Stimulated activated CD4-positive, alpha-beta T cell treated with anti-CD3 and anti-CD28 coated beads, Interleukin-4, amount 100 ng/mL, for 24 hours (primary cell): ENCODE measurements around the gene TEC.
"Not testable (repeated sequence)": the region's sequence is repeated elsewhere in the genome, so short reads cannot be mapped to it uniquely, and the experiment has no call there.

Experiments used
- DNase-seq: peaks from one replicate; pipeline ENCODE4 v3.0.0-alpha.2; 2020

TEC gene

DNA sequence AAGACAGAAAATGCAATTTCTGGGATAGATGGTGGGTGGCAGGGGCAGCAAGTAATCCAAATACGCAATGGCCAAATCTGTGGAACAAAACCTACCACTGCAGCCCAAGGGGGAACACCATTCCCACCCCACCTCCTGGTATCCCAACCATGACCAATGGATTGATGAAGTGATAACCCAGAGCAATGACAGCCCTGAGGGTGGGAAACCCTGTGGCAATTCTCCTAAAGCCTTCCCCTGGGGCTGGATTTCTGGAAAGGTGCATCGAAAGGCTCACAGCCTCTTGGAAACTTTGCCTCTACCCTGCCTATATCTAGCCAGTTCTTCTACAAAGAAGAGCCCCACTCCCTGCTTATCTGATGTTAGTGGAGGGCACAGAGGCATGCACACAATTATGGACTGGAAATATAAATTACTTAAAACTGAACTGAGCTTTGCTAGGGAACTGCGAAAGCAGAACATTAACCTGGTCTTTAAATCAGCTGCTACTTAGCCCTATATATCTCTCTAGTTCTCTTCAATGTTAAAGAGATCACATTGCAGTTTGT, 75.6 kb downstream of the TEC start:
- DNase-seq = no peak

DNA sequence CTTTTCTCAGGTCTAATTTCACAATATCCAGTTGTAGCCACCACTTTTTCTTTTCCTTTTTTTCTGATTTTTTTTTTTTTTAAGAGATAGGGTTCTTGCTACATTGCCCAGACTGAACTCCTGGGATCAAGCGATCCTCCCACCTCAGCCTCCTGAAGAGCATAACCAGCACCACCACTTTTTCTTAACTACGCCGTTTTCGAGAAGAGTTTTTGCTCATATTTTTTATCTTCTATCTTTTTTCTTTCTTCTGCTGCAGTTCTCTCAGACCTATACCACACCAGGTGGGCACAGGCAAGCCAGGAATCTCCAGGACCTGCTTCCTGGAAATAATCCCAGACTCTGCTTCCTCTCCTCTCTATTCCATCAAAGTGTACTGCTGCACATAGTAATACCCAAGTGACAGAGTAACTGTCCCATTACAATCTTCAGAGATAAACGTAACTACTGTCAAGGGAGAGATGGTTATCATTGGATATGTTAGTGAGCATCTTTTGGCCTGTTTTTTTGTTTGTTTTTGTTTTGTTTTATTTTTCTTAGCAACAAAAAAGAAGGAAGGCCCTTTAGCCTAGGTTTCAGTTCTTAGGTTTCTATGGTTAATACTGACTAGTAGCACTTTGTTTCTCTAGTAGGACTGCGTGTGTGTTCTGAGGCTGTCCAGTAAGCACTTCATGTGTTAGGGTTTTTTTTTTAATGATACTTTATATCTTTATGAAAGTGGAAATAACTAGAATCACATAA, 76.4 kb downstream of the TEC start:
- no peak for DNase-seq

DNA sequence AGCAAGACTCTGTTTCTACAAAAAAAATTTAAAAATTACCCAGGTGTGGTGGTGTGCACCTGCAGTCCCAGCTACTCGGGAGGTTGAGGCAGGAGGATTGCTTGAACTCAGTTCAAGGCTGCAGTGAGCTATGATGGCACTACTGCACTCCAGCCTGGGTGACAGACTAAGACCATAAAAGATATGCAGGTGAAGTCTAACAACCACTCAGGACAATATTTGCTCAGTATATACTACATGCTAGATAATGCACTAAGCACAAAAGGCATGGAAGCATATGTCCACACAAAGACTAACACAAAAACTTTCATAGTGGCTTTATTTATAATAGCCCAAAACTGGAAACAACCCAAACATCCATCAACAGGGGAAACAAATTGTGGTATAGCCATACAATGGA, 77.9 kb downstream of the TEC start:
- DNase-seq = no peak

DNA sequence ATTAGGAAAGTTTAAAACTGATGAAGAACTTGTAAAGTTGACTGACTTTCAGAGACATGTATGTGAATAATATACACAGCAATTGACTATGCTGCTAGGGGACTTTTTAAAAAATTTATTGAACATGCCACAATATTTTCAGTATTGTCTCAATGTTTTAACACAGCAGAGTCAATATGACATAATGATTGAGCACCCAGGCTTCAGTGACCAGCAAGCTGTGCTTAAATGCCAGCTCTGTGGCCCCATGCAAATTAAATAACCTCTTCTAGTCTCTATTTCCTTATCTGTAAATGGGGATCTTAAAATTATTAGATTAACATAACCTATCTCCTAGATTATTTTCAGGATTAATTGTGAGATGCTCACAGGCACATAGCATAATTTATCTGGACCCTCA, 78.8 kb downstream of the TEC start:
- no peak for DNase-seq

DNA sequence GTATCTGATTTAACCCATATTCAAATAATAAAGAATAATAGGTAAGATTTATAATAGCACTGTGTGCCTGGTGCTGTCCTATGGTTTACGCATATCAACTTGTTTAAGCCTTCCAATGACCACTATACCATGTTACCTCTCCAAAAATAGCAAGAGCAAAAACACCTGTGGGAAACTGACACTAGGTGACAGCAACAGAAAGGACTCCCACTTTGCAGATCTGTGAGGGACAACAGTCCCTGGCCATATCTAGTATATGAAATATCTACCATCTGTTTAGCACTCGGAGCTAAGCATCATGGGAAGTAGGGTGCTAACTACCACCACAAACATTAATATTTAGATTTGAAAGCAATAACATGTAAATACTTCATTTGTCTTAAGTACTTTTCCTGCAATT, 79.9 kb downstream of the TEC start:
- DNase-seq = no peak

DNA sequence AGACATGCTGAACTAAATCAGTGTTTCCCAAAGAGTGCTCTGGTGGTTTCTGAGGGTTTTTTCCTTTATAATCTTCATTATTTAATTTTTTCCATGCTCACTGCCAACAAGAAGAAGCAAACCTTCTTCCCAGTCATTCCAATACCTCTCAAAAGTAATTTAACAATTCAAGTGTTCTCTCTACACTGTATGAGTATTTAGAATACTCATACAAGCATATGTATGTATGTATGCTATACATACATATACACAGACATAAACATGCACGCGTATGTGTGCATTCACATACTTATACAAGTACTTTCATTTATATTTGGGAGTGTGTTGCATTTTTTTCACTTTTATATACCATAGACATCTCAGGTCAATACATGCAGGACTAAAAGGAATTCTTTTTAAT, 81.2 kb downstream of the TEC start:
- no peak for DNase-seq

DNA sequence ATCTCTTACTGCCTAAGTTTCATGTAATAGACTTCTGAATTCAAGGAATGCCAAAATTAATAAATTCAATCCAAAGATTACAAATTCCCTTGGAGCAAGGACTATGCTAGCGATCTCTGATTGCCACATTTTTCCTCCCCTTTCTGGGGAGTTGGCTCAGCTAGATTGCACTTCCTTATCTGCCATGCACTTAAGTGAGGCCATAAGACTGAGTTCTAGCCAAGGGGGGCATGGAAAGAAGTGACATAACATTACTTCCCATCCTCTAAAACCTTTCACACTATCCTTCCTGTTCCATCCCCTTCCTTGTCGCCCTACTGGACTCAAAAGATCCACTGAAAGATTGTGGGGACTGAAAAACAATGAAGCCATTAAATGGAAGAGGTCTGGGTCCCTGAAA, 81.8 kb downstream of the TEC start:
- no peak for DNase-seq

DNA sequence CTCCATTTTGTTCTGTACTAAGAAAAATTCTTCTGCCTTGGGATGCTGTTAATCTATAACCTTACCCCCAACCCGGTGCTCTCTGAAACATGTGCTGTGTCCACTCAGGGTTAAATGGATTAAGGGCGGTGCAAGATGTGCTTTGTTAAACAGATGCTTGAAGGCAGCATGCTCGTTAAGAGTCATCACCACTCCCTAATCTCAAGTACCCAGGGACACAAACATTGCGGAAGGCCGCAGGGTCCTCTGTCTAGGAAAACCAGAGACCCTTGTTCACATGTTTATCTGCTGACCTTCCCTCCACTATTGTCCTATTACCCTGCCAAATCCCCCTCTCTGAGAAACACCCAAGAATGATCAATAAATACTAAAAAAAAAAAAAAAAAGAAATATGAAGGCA, 82.6 kb downstream of the TEC start:
- not testable (repeated sequence) for DNase-seq

DNA sequence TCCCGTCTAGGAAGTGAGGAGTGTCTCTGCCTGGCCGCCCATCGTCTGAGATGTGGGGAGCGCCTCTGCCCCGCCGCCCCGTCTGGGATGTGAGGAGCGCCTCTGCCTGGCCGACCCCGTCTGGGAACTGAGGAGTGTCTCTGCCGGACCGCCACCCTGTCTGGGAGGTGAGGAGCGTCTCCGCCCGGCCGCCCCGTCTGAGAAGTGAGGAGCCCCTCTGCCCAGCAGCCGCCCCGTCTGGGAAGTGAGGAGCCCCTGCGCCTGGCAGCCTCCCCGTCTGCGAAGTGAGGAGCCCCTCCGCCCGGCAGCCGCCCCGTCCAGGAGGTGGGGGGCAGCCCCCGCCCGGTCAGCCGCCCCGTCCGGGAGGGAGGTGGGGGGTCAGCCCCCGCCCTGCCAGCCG, 83.2 kb downstream of the TEC start:
- DNase-seq = not testable (repeated sequence)

DNA sequence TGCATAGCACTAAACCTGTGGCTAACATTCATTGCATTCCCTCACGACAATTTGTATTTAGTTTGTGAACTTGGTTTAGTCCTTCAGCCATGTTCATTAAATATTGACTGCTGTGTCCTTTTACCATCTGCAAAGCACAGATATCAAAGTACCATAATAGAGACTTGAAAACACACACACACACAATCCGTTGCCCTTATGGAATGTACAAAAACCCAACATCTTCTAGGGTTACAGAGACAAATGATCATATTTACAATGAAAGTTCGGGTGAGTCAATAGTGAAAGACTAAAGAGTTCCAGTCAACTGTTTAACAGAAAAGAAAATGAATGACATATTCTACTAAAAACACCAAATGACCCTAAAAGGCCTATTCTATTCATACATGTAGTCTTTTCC, 84.8 kb downstream of the TEC start:
- DNase-seq = no peak

DNA sequence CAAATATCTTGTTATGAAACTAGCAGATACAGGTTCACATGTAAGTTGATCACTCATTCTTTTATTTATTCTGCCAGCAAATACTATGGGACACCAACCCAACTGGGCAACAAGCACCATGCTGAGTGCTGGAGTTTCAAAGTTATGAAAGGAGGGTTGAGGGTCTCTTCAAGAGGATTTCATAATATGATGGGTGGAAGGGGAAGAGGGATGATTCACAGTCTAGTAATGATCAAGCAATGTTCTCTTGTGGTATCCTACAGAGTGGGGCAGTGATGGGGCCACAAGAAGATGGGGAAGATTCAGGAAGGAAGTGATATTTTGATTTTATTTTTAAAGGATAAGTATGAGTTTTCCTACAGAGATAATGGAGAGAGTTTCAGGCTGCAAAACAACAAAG, 89.4 kb downstream of the TEC start:
- no peak for DNase-seq

DNA sequence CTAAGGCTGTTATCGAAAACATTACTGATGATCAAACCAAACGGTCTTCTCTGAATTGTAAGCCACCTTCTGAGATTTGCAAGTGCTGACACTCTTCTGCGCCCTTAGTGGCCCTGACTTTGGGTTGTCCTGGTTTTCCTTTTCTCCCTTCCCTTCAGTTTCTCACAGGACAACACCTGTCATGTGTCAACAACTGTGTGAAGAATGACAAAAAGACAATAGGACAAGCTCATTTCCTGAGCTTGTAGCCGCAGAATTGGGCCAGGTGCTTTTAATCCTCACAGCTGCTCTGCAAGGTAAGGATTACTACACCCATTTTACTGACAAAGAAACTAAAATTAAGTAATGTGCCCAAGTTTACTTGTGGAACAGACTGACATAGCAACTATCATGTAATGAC, 90.7 kb downstream of the TEC start:
- no peak for DNase-seq

DNA sequence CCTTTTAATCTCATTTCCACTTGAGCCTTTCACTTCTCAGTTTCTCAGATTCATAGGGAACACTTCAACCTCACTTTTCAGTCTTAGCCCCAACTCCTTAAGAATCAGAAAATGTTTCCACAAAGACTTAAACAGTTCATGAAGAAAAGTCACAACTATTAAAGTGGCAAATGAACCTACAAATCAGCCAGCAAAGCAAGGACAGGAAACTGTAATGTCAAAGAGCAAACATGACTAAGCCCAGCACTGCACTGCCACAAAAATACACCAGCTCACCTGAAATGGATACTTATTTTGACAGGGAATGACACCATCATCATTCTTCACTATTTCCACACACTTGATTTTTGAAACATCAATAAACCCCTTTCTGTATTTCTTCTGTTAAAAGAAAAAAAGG, 93.8 kb downstream of the TEC start:
- DNase-seq = no peak

DNA sequence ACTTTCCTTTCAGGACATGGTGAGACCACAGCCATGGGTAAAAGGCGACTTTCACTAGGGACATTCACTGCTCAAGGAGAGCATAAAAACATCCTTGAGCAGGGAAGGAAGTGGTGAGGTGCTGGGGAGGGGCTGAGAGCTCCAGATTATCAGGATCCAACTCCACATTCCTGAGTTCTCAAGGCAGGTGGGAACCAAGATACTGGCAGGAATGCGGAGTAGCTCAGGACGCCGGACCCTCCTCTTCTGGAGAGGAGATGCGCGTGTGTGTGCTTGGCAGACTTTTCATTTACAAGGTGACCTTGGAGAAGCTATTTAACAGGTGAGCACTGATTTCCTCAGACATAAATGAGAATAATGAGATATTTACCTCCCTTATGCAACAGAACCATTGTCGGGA, 94.3 kb downstream of the TEC start:
- DNase-seq = no peak

DNA sequence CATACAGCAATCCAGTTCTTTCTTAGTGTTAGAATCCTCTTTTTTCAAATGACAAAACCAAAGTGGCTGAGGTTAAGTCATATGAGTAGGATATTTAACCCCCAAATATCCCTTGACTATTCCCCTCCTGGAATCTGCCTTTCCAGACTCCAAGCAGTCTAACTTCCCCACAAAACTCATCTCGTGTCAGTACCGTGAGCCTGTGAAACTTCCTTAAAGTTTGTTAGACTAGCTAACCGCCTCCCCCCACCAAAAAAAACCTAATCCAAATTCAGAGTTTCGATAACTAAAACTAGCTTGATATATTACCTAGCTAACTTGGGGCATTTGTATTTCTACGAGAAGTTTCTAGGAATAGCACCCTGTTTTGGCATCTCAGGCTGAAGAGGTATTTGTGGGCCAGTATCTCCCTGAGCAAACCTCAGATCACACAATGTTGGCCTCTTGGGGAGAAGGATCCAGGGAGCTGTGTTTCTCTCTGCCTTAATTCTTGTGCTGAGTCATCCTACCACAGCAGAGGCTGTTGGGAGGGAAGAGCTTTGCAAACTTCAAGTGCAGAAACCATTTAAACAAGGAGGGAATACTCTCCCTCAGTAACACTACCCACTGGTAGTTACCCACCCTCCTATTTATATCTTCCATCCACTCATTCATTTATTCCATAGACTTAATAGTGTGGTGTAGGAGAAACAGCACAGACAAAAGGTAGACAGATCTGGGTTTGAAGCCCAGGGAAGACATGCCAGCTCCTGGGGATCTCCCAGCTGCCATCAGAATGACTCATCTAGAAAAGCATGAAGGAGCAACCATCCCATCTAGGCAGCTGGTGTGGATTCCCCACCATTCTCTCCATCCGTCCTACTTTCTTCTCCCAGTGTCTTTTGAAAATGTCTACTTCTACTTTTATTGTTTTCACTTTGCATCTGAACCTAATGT, 96.3 kb downstream of the TEC start:
- DNase-seq = no peak

DNA sequence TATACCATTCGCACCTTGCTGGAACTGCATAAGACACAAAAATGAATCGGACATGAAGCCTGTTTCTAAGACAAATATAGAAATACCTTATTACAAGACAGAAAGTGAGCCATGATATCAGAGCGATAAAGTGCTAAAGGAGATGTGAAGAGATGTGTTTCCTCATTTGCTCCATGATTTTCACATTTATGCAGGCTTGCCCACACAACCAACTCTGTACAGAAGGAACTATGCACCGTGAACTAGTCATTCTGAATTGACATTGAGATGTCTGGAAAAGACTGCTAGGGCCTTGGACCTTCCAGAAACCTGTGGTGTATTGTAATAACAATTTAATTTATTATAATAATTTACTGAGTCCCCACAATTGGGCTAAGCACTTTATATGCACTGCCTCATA, 97.0 kb downstream of the TEC start:
- no peak for DNase-seq

DNA sequence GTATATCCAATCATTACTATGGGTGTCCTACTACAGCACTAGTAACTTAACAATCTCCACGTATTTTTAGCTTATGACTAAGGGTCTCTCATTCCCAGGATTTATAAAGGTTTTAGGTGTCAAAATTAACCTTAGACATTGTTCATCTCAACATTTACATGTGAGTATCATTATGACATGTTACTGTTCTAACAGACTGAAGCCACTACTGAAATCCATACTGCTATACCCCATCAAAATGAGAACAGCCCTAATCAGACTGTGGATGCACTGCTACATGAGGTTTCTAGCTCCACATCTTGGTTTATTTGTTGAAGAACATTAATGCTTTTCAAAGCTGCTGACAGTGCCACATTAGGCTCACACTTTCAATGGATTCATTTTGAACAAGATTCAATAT, 100.0 kb downstream of the TEC start:
- DNase-seq = no peak

DNA sequence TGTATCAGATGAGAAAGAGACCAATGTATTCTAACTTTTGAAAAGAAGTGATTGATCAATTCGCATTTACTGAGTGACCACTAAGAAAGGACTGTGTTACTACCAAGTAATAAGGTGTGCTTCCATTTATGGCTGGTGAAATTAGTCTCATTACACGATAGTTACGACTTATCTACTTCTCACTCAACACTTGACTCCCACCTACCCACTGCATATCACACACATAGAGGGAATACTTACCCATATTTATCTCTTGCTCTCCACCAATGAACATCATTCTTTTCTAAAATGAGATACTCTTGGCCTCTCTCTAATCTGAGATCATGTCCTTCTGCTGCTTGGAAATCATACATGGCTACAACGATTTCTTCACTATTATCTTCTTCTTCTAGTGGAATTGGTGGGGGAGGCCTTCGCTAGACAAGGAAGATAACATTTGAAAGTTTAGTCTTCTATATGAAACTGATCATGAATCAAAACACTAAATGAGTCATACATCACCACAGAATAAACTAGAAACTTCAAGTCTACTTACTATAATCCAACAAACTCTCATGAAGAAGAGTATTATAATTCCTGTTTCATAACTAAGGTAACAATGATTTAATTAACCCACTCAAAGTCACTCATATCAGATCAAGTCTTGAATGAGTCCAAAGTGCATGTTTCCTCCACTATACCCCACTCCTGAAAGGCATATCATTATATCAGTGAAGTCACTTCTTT, 101.9 kb downstream of the TEC start:
- no peak for DNase-seq

DNA sequence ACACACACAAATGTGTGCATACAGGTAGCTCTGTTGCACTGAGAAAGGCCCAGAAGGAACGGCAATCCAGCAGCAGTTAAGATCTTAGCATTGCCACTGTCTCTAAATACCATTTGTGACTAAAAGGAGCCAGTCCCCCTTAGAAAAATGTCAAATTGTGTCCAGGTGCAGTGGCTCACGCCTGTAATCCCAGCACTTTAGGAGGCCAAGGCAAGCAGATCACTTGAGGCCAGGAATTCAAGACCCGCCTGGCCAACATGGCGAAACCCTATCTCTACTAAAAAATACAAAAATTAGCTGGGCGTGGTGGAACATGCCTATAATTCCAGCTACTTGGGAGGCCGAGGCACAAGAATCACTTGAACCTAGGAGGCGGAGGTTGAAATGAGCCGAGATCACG, 105.1 kb downstream of the TEC start:
- DNase-seq = not testable (repeated sequence)

DNA sequence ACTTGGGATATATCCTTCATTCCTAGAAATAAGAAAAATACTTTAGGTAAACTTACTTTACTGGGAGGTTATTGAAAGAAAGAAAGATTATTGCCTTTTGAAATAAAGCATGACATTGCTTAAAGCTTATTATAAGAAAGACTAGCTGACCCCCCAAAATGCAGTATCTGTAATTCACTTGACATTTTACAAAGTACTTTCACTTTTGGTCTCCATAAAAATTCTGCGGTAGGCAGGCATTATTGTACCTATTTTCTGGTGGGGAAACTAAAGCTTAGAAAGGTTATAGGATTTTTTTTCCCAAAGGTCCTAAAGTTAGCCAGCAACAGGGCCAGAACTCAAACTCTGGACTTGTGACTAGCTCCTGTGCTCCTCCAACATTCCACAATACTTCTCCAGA, 105.9 kb downstream of the TEC start:
- no peak for DNase-seq

DNA sequence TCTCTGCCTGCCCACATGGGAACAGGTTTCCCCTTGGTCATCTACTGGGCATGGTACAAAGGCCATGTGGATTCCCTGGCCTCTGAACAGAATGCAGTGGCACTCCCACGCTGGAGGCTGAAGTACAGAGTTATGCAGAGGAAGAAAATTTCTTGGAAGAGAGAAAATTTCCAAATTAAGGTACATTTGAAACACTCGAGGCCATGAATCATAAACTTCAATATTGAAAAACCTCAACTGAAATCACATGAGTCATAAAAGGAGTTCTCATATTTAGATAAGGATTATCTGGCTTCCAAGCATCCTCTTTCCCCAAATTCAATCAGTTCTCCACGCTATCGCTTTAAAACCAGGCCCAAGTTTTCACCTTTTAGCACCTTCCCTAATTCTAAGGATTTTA, 107.5 kb downstream of the TEC start:
- DNase-seq = no peak

DNA sequence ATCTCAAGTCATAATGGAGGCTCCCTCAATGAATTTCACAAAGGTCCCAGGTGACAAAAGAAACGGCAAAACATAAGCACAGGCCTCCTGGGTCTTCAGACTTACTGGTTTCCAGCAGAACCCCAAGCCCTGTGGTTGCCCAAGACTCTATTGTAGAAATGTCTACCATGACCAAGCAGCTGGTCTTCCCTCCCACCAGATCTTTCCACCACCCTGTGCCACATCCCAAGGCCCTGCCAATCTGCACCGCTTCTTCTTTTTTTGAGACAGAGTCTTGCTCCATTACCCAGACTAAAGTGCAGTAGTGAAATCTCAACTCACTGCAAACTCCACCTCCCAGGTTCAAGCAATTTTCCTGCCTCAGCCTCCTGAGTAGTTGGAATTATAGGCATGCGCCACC, 112.4 kb downstream of the TEC start:
- DNase-seq = no peak

DNA sequence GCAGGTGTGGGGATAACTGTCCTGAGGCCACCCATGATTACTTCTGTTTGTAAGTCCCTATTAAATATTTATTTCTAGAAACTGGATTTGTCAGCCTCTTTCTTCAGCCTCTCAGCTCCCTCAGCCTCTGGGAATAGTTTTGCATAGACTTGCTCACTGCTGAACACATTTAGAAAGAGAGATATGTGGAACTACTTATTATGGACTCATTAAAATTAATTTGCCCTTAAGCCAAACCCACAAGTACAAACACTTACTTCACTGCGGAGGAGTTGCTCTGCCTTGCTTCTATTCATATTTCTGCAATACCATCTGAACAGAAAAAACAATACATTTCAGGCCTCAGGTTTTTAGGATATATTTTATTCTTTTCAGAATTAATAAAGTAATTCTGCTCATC, 113.2 kb downstream of the TEC start:
- DNase-seq = no peak
